Stimulated activated CD4-positive, alpha-beta T cell treated with anti-CD3 and anti-CD28 coated beads, Interleukin-12 subunit alpha, Interleukin-12 subunit beta, amount 100 ng/mL, for 4 hours (primary cell): Measurements from ENCODE around the gene CCL23.

Experiments used
- DNase-seq: peaks from one replicate; pipeline ENCODE4 v3.0.0-alpha.2; 2020

CCL23 gene

DNA sequence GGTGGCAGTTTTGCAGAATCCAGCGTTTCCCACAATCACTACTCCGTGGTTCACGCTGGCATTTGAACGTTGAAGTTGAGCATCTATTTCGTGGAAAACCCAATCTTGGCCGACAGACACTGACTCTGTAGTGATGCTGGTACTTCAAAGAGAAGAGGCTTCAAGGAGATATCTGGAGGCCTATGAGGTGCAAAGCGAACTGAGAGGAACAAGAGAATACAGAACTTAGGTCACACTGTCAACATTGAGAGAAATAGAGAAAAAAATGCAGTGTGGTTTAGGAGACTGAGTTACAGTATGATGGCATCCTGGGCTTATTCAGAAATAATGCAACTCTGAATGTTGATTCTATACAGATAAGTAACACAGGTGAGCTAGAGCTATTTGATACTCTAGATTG lies 52.5 kb downstream of the CCL23 start:
- DNase-seq = no peak

DNA sequence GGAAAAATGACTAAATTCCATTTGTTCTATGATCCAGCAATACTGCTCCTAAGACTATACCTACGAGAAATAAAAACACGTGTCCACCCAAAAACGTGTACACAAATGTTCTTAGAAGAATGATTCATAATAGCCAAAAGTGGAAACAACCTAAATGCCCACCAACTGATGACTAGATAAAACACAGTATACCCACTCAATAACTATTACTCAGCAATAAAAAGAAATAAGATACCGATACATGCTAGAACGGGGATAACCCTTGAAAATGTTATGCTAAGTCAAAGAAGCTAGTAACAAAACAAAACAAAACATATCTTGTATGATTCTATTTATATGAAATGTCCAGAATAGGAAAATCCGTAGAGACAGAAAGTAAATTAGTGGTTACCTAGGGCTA lies 54.1 kb downstream of the CCL23 start:
- DNase-seq = no peak
